Trophoblast cell (in vitro differentiated cells and primary cell): ENCODE data around the gene TMC2.

Source experiments
- DNase-seq, 2 donors: peaks; one replicate each; pipeline ENCODE4 v3.0.0-alpha.2; 2016
- H2AFZ ChIP-seq: 2 replicates; pipeline ENCODE4 v1.6.1; 2013; ENCODE audit warnings: low read length, moderate library complexity, mild to moderate bottlenecking; ENCODE audit not compliant: insufficient read depth, poor library complexity
- H2AK5ac ChIP-seq: 2 replicates; pipeline ENCODE4 v1.6.1; 2013; ENCODE audit warnings: mild to moderate bottlenecking, low read length
- H2BK120ac ChIP-seq: 2 replicates; pipeline ENCODE4 v1.6.1; 2013; ENCODE audit warnings: low read length, mild to moderate bottlenecking, moderate library complexity; ENCODE audit not compliant: insufficient read depth, poor library complexity
- H2BK12ac ChIP-seq: 2 replicates; pipeline ENCODE4 v1.6.1; 2013; ENCODE audit warnings: mild to moderate bottlenecking, low read length, moderate library complexity
- H2BK5ac ChIP-seq: 2 replicates; pipeline ENCODE4 v1.6.1; 2013; ENCODE audit warnings: low read length, low read depth, moderate library complexity, mild to moderate bottlenecking; ENCODE audit not compliant: poor library complexity
- H3K14ac ChIP-seq: 2 replicates; pipeline ENCODE4 v1.6.1; 2013; ENCODE audit warnings: mild to moderate bottlenecking, low read length
- H3K18ac ChIP-seq: 2 replicates; pipeline ENCODE4 v1.6.1; 2013; ENCODE audit warnings: mild to moderate bottlenecking, low read length
- H3K23ac ChIP-seq: 2 replicates; pipeline ENCODE4 v1.6.1; 2013; ENCODE audit warnings: low read length
- H3K27ac ChIP-seq: 2 replicates; pipeline ENCODE4 v1.5.1; 2013; ENCODE audit warnings: low read depth, mild to moderate bottlenecking, inconsistent platforms, low read length, moderate library complexity
- H3K27me3 ChIP-seq: 2 replicates; pipeline ENCODE4 v1.6.1; 2013; ENCODE audit warnings: inconsistent platforms, mild to moderate bottlenecking, low read length, moderate library complexity; ENCODE audit not compliant: insufficient read depth
- H3K36me3 ChIP-seq, 2 experiments: 1 replicate in 1 of 2; 2 replicates in 1 of 2; pipeline ENCODE4 v1.6.1; 2013; ENCODE audit warnings: low read length in 2 of 2, mild to moderate bottlenecking in 2 of 2, moderate library complexity in 1 of 2; ENCODE audit not compliant: insufficient read depth in 2 of 2, control insufficient read depth in 1 of 2
- H3K4ac ChIP-seq: 2 replicates; pipeline ENCODE4 v1.6.1; 2013; ENCODE audit warnings: low read depth, mild to moderate bottlenecking, low read length, moderate library complexity
- H3K4me1 ChIP-seq, 2 experiments: 1 replicate in 1 of 2; 2 replicates in 1 of 2; pipeline ENCODE4 v1.6.1; 2013; ENCODE audit warnings: low read length in 2 of 2, mild to moderate bottlenecking in 2 of 2, moderate library complexity in 1 of 2; ENCODE audit not compliant: insufficient read depth in 2 of 2, control insufficient read depth in 1 of 2
- H3K4me2 ChIP-seq: 2 replicates; pipeline ENCODE4 v1.6.1; 2013; ENCODE audit warnings: inconsistent platforms, mild to moderate bottlenecking, low read length, moderate library complexity
- H3K4me3 ChIP-seq: 2 replicates; pipeline ENCODE4 v1.5.1; 2013; ENCODE audit warnings: mild to moderate bottlenecking, low read depth, low read length, inconsistent platforms
- H3K79me1 ChIP-seq: one replicate; pipeline ENCODE4 v1.6.1; 2013; ENCODE audit warnings: low read length
- H3K79me2 ChIP-seq: 2 replicates; pipeline ENCODE4 v1.6.1; 2013; ENCODE audit warnings: low read length, mild to moderate bottlenecking; ENCODE audit not compliant: control insufficient read depth, insufficient read depth, poor library complexity
- H3K9ac ChIP-seq: 2 replicates; pipeline ENCODE4 v1.6.1; 2013; ENCODE audit warnings: mild to moderate bottlenecking, low read length
- H3K9me3 ChIP-seq: 2 replicates; pipeline ENCODE4 v1.6.1; 2013; ENCODE audit warnings: low read depth, mild to moderate bottlenecking, control low read depth, inconsistent platforms, low read length; ENCODE audit not compliant: insufficient read depth
- H4K12ac ChIP-seq: 2 replicates; pipeline ENCODE4 v1.6.1; 2013; ENCODE audit warnings: low read depth, mild to moderate bottlenecking, low read length, moderate library complexity
- H4K8ac ChIP-seq: 2 replicates; pipeline ENCODE4 v1.6.1; 2013; ENCODE audit warnings: low read depth, mild to moderate bottlenecking, low read length, moderate library complexity
- H4K91ac ChIP-seq: one replicate; pipeline ENCODE4 v1.6.1; 2013; ENCODE audit warnings: low read depth, mild to moderate bottlenecking, low read length, moderate library complexity
- WGBS: extraction: QIAGEN DNeasy Blood & Tissue Kit; methylation state at CpG from one replicate; pipeline ENCODE4 v1.1.7; 2013; ENCODE audit warnings: missing lambda C conversion rate; ENCODE audit not compliant: insufficient read length, insufficient coverage; ENCODE audit errors: extremely low coverage; 5-methylcytosine and 5-hydroxymethylcytosine counted together

The TMC2 gene

GRCh38 chr20:2527762-2528161, 8.6 kb upstream of the TMC2 start:
- no peaks in the 10 kb centered on the region for H3K9me3 ChIP-seq
- no peak overlapping the region for H3K27ac ChIP-seq
- H3K27me3 ChIP-seq, result peaks cover 13% of the 10 kb centered on the region
- H3K9ac ChIP-seq, result no peak overlapping the region
- H3K18ac ChIP-seq, result no peak overlapping the region
- H3K36me3 ChIP-seq, result no peaks in the 10 kb centered on the region
- no peak overlapping the region for H2BK12ac ChIP-seq
- peaks cover 0 to 4% of the 10 kb centered on the region in 2 experiments for H3K4me1 ChIP-seq
- H4K12ac ChIP-seq, result no peak overlapping the region
- H3K4ac ChIP-seq, result no peak overlapping the region
- H2BK120ac ChIP-seq, result no peak overlapping the region
- WGBS, result no CpG with 5 or more reads among the region's 6 CpGs
- no peak overlapping the region for H4K91ac ChIP-seq
- no peak overlapping the region for H4K8ac ChIP-seq
- H3K79me1 ChIP-seq, result peaks cover 7% of the 10 kb centered on the region
- H3K14ac ChIP-seq, result no peak overlapping the region
- H3K4me3 ChIP-seq, result no peak overlapping the region
- no peak for DNase-seq
- H3K23ac ChIP-seq, result no peak overlapping the region
- H3K79me2 ChIP-seq, result peaks cover 3% of the 10 kb centered on the region
- H2AK5ac ChIP-seq, result no peak overlapping the region
- H2BK5ac ChIP-seq, result no peak overlapping the region
- H3K4me2 ChIP-seq, result no peak overlapping the region
- no peak overlapping the region for H2AFZ ChIP-seq

- Histone ChIP-seq H3K4me2 (no peak overlapping the region), H4K12ac (no peak overlapping the region), H2AFZ (no peak overlapping the region), H3K79me2 (peaks cover 3% of the 10 kb centered on the region), H2AK5ac (no peak overlapping the region), H3K79me1 (peaks cover 7% of the 10 kb centered on the region), H2BK120ac (no peak overlapping the region), H3K4me3 (peak overlapping the region; percentile 6), H3K18ac (no peak overlapping the region), H3K27me3 (peaks cover 13% of the 10 kb centered on the region), H4K91ac (no peak overlapping the region), H3K9me3 (no peaks in the 10 kb centered on the region), H3K36me3 (no peaks in the 10 kb centered on the region), H3K4me1 (peaks cover 0 to 4% of the 10 kb centered on the region in 2 experiments), H3K27ac (no peak overlapping the region), H3K14ac (no peak overlapping the region), H3K4ac (no peak overlapping the region), H2BK5ac (no peak overlapping the region), H3K9ac (peak overlapping the region; percentile 29), H4K8ac (no peak overlapping the region), H2BK12ac (no peak overlapping the region), H3K23ac (peak overlapping the region; percentile 67)
- no peak for DNase-seq
- WGBS, result no CpG with 5 or more reads among the region's 10 CpGs
Measured at GRCh38 chr20:2528671-2529271, 7.6 kb upstream of the TMC2 start.

DNA sequence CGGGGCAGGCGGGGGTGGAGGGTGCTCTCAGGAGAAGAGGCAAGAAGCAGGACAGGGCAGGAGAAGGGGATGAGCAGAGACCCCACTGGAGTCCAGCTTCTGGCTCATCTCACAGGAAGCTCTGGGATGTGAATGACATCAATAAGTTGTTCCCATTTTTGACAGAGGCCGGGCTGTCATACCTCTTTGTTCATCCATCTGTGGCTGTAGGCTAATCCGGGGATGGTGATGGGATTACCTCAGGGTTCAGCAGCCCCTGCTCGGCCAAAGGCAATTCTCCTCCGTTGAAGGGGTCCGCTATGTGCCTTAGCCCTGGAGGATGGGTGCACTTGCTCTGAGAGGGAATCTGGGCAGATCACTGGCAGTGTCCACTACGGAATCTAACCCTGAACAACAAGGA, 3.3 kb upstream of the TMC2 start:
- no peak overlapping the region for H3K9ac ChIP-seq
- no peak for DNase-seq
- no peaks in the 10 kb centered on the region for H3K4me1 ChIP-seq
- no peak overlapping the region for H3K4me3 ChIP-seq
- H3K79me1 ChIP-seq, result no peaks in the 10 kb centered on the region
- H2AK5ac ChIP-seq, result no peak overlapping the region
- no peaks in the 10 kb centered on the region for H3K36me3 ChIP-seq
- H3K23ac ChIP-seq, result no peak overlapping the region
- H3K4ac ChIP-seq, result no peak overlapping the region
- no peaks in the 10 kb centered on the region for H3K79me2 ChIP-seq
- H3K27me3 ChIP-seq, result no peaks in the 10 kb centered on the region
- no peak overlapping the region for H2BK12ac ChIP-seq
- no peak overlapping the region for H2BK120ac ChIP-seq
- no peak overlapping the region for H2BK5ac ChIP-seq
- WGBS, result no CpG with 5 or more reads among the region's 8 CpGs
- H2AFZ ChIP-seq, result no peak overlapping the region
- no peak overlapping the region for H3K14ac ChIP-seq
- no peaks in the 10 kb centered on the region for H3K9me3 ChIP-seq
- no peak overlapping the region for H4K8ac ChIP-seq
- H3K18ac ChIP-seq, result no peak overlapping the region
- no peak overlapping the region for H3K4me2 ChIP-seq
- no peak overlapping the region for H4K12ac ChIP-seq
- H3K27ac ChIP-seq, result no peak overlapping the region
- no peak overlapping the region for H4K91ac ChIP-seq

DNA sequence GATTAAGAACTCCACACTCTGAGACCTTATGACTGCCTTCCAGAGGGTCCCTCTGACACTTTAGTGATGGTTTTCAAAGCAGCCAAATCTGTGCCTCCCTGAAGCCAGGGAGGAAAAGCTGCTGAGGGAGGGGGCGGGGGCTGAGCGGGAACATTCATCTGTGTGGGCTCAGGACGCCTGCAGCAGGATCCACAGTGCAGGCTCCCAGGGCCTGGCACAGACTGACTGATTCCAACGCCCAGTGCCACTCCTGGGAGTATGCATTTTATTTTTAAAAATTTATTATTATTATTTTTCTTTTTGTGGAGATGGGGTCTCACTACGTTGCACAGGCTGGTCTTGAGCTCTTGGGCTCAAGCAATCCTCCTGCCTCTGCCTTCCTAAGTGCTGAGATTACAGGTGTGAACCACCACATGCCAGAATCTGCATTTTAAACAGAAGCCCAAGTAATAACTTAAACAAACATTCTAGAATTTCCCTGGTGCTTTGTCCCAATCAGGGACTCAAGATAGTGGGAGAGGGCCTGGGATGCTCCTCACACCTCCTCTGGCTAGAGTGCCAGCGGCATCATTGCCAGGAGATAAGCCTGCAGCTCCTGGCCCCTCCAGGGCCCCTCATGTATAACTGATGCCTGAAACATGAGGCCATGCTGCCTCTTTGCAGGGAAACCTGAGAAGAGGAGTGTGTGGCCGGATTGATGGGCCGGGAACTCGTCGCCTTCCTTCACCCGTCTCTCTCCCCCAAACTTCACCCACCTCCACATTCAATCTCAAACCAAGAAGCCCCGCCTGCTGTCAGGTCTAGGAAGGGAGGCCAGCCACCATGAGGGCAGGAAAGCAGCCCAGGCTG, 438 bp upstream of the TMC2 start:
- no peak overlapping the region for H2AFZ ChIP-seq
- DNase-seq, result no peak
- no peak overlapping the region for H2AK5ac ChIP-seq
- H3K23ac ChIP-seq, result no peak overlapping the region
- H3K79me1 ChIP-seq, result no peaks in the 10 kb centered on the region
- no peaks in the 10 kb centered on the region for H3K36me3 ChIP-seq
- no peaks in the 10 kb centered on the region for H3K4me1 ChIP-seq
- H4K12ac ChIP-seq, result no peak overlapping the region
- no peaks in the 10 kb centered on the region for H3K79me2 ChIP-seq
- no peak overlapping the region for H4K8ac ChIP-seq
- H3K9ac ChIP-seq, result no peak overlapping the region
- no CpG with 5 or more reads among the region's 12 CpGs for WGBS
- no peak overlapping the region for H3K18ac ChIP-seq
- H3K14ac ChIP-seq, result no peak overlapping the region
- no peak overlapping the region for H3K4me3 ChIP-seq
- H3K27ac ChIP-seq, result no peak overlapping the region
- H3K4ac ChIP-seq, result no peak overlapping the region
- no peak overlapping the region for H3K4me2 ChIP-seq
- H3K27me3 ChIP-seq, result no peaks in the 10 kb centered on the region
- no peak overlapping the region for H2BK120ac ChIP-seq
- H2BK12ac ChIP-seq, result no peak overlapping the region
- no peaks in the 10 kb centered on the region for H3K9me3 ChIP-seq
- H2BK5ac ChIP-seq, result no peak overlapping the region
- H4K91ac ChIP-seq, result no peak overlapping the region
